IMR-90 (cell line): ENCODE data around the gene SFXN2. TPM values are rescaled to one million over a fixed set of nuclear protein-coding genes. Genes with fewer than 3 reads are reported as not detected.

Experiments
- ATAC-seq: fragments of 200-7000 bp; cut with Tn5 transposase; 2 replicates; pipeline ENCODE4 v1.9.1; 2020; ENCODE audit warnings: low read depth, mild to moderate bottlenecking, moderate library complexity
- BruUV-seq: library from RNA; stranded (reverse); fragments of 400-500 nt; replicated peaks from 2 replicates; lab custom pipeline; 2021; lab: Mats Ljungman, UMichigan
- CTCF ChIA-PET: fragments of 300-600 bp; formaldehyde crosslinking; extraction: SDS; loops from one replicate; lab custom pipeline; 2021; ENCODE audit warnings: antibody characterized with exemption; lab: Yijun Ruan, JAX
- POLR2A ChIA-PET: fragments of 300-600 bp; sonication (Branson Sonifier 250); formaldehyde crosslinking; loops from one replicate; lab custom pipeline; 2022; ENCODE audit warnings: antibody characterized with exemption; ENCODE audit not compliant: unreplicated experiment; lab: Charles Lee
- DNase-seq: peaks from one replicate; pipeline ENCODE4 v3.0.0; 2013
- H2AFZ ChIP-seq: replicated peaks from 2 replicates; pipeline ENCODE3; 2013; ENCODE audit warnings: low read length, mild to moderate bottlenecking; ENCODE audit not compliant: poor library complexity
- H2AK5ac ChIP-seq: 2 replicates; pipeline ENCODE4 v1.6.1; 2013; ENCODE audit warnings: low read depth, low read length, inconsistent platforms
- H2AK9ac ChIP-seq: replicated peaks from 2 replicates; pipeline ENCODE3; 2013; ENCODE audit warnings: mild to moderate bottlenecking, low read depth, low read length, moderate library complexity; ENCODE audit not compliant: poor library complexity
- H2BK120ac ChIP-seq: 2 replicates; pipeline ENCODE4 v1.6.1; 2013; ENCODE audit warnings: low read depth, low read length, inconsistent platforms
- H2BK15ac ChIP-seq: 3 replicates; pipeline ENCODE4 v1.6.1; 2013; ENCODE audit warnings: low read depth, low read length, inconsistent platforms
- H2BK20ac ChIP-seq: 2 replicates; pipeline ENCODE4 v1.6.1; 2013; ENCODE audit warnings: low read depth, mild to moderate bottlenecking, inconsistent platforms, low read length, moderate library complexity
- H2BK5ac ChIP-seq: 2 replicates; pipeline ENCODE4 v1.6.1; 2013; ENCODE audit warnings: mild to moderate bottlenecking, low read depth, low read length, inconsistent platforms; ENCODE audit not compliant: poor library complexity, severe bottlenecking
- H3K14ac ChIP-seq: replicated peaks from 2 replicates; pipeline ENCODE4 v1.6.1; 2013; ENCODE audit warnings: low read depth, low read length, inconsistent platforms
- H3K18ac ChIP-seq: 2 replicates; pipeline ENCODE4 v1.6.1; 2013; ENCODE audit warnings: low read depth, low read length, control low read depth
- H3K23ac ChIP-seq: 2 replicates; pipeline ENCODE4 v1.6.1; 2013; ENCODE audit warnings: low read depth, low read length, inconsistent platforms
- H3K27ac ChIP-seq: 2 replicates; pipeline ENCODE4 v1.5.1; 2013; ENCODE audit warnings: mild to moderate bottlenecking, control low read depth, low read length; ENCODE audit not compliant: insufficient read depth
- H3K27me3 ChIP-seq: 2 replicates; pipeline ENCODE4 v1.6.1; 2013; ENCODE audit warnings: low read length; ENCODE audit not compliant: control insufficient read depth, insufficient read depth
- H3K36me3 ChIP-seq: 2 replicates; pipeline ENCODE4 v1.6.1; 2013; ENCODE audit warnings: low read length, mixed read lengths; ENCODE audit not compliant: control insufficient read depth, insufficient read depth
- H3K4ac ChIP-seq: 2 replicates; pipeline ENCODE4 v1.6.1; 2013; ENCODE audit warnings: low read depth, low read length, inconsistent platforms
- H3K4me1 ChIP-seq: 2 replicates; pipeline ENCODE4 v1.6.1; 2013; ENCODE audit warnings: low read length, mixed read lengths; ENCODE audit not compliant: control insufficient read depth, insufficient read depth
- H3K4me2 ChIP-seq: 2 replicates; pipeline ENCODE4 v1.6.1; 2013; ENCODE audit warnings: low read depth, mild to moderate bottlenecking, control low read depth, low read length, moderate library complexity
- H3K4me3 ChIP-seq: 2 replicates; pipeline ENCODE4 v1.5.1; 2013; ENCODE audit warnings: low read depth, mild to moderate bottlenecking, control low read depth, low read length, moderate library complexity; ENCODE audit not compliant: insufficient read depth
- H3K56ac ChIP-seq: 2 replicates; pipeline ENCODE4 v1.6.1; 2013; ENCODE audit warnings: low read length, inconsistent platforms; ENCODE audit not compliant: insufficient read depth; ENCODE audit errors: extremely low read depth
- H3K79me1 ChIP-seq, 2 experiments: 2 replicates each; pipeline ENCODE4 v1.6.1; 2013; ENCODE audit warnings: low read length in 2 of 2, inconsistent platforms in 1 of 2, low read depth in 1 of 2
- H3K9ac ChIP-seq: 2 replicates; pipeline ENCODE4 v1.6.1; 2013; ENCODE audit warnings: low read depth, low read length, control low read depth
- H3K9me1 ChIP-seq: 2 replicates; pipeline ENCODE4 v1.6.1; 2013; ENCODE audit warnings: low read length, inconsistent platforms; ENCODE audit not compliant: insufficient read depth
- H3K9me3 ChIP-seq: 2 replicates; pipeline ENCODE4 v1.6.1; 2013; ENCODE audit warnings: low read length; ENCODE audit not compliant: control insufficient read depth, insufficient read depth
- H4K20me1 ChIP-seq: 2 replicates; pipeline ENCODE4 v1.6.1; 2013; ENCODE audit warnings: low read length, inconsistent platforms; ENCODE audit not compliant: insufficient read depth
- H4K5ac ChIP-seq: 2 replicates; pipeline ENCODE4 v1.6.1; 2013; ENCODE audit warnings: mild to moderate bottlenecking, low read depth, low read length, control low read depth
- H4K8ac ChIP-seq, 2 experiments: 2 replicates each; pipeline ENCODE4 v1.6.1; 2013; ENCODE audit warnings: low read depth in 2 of 2, low read length in 2 of 2, control low read depth in 1 of 2, inconsistent platforms in 1 of 2
- H4K91ac ChIP-seq: 2 replicates; pipeline ENCODE4 v1.6.1; 2013; ENCODE audit warnings: low read depth, low read length, inconsistent platforms; ENCODE audit not compliant: insufficient read depth
- CHD1 ChIP-seq: IDR thresholded peaks from 2 replicates; pipeline ENCODE4 v1.6.1; 2012; ENCODE audit warnings: low read depth, low read length, improper control_type of control experiment
- ELK1 ChIP-seq: fragments of 150-350 bp; IDR thresholded peaks from 2 replicates; pipeline ENCODE4 v1.6.1; 2016; ENCODE audit warnings: low read depth, mild to moderate bottlenecking, low read length, moderate library complexity, borderline replicate concordance
- RAD21 ChIP-seq: IDR thresholded peaks from 2 replicates; pipeline ENCODE4 v1.6.1; 2012; ENCODE audit warnings: low read length, improper control_type of control experiment
- RCOR1 ChIP-seq: IDR thresholded peaks from 2 replicates; pipeline ENCODE4 v1.6.1; 2012; ENCODE audit warnings: mild to moderate bottlenecking, low read length, improper control_type of control experiment; ENCODE audit not compliant: insufficient replicate concordance
- RFX5 ChIP-seq: IDR thresholded peaks from 2 replicates; pipeline ENCODE4 v1.8.0; 2012; ENCODE audit warnings: low read depth, mild to moderate bottlenecking, low read length, moderate library complexity
- USF2 ChIP-seq: fragments of 150-350 bp; IDR thresholded peaks from 2 replicates; pipeline ENCODE4 v1.6.1; 2017; ENCODE audit warnings: mild to moderate bottlenecking, antibody characterized with exemption, low read length, low read depth
- WGBS, 2 experiments: methylation state at CpG; one replicate each; pipeline versions ENCODE4 v1.1.5 to v1.1.7; 2013; ENCODE audit warnings: missing lambda C conversion rate in 2 of 2; ENCODE audit not compliant: insufficient read length in 1 of 2; ENCODE audit errors: extremely low coverage in 2 of 2; 5-methylcytosine and 5-hydroxymethylcytosine counted together
- dilution Hi-C: fragments of 300-500 bp; cut with HindIII; formaldehyde crosslinking; loops from one replicate; pipeline ENCODE4 v1.14.3; 2018; ENCODE audit warnings: low sequenced_read_pairs; ENCODE audit not compliant: unreplicated experiment
- in situ Hi-C: fragments of 300-500 bp; cut with MboI; formaldehyde crosslinking; loops from 3 replicates; pipeline ENCODE4 v1.14.3; 2019; ENCODE audit warnings: low sequenced_read_pairs, inconsistent platforms, mixed read lengths
- intact Hi-C: fragments of 100-400 bp; cut with micrococcal nuclease; formaldehyde crosslinking; loops from 2 replicates; pipeline ENCODE4 v1.10.0; 2022
- polyA plus RNA-seq, 3 experiments: library from polyadenylated mRNA; depleted of rRNA; stranded (reverse); fragments of >200 nt; gene quantifications; 2 replicates each; pipeline ENCODE4 v1.2.3, GENCODE V29; 2012; ENCODE audit warnings: low replicate concordance in 1 of 3
- total RNA-seq: library from RNA; depleted of rRNA; stranded (reverse); fragments of >200 nt; gene quantifications from 2 replicates; pipeline ENCODE4 v1.2.3, GENCODE V29; 2012

Gene SFXN2
- total and polyA plus RNA-seq, 2 of the 4 experiments (the other 2 are of a cell fraction) = 6.9 to 11.7 TPM

- no peaks in the 10 kb centered on the region for H3K9me3 ChIP-seq
- H2AK5ac ChIP-seq = no peak overlapping the region
- peaks cover 68% of the 10 kb centered on the region for H4K20me1 ChIP-seq
- H3K4me3 ChIP-seq = no peak overlapping the region
- H3K9ac ChIP-seq = no peak overlapping the region
- ATAC-seq = no peak
- H2AFZ ChIP-seq = no peak overlapping the region
- no peak overlapping the region for H3K4me2 ChIP-seq
- 93% methylated on average over 3 of the region's 7 CpGs; no CpG with 5 or more reads in 1 of the 2 experiments for WGBS, 2 experiments
- H3K27ac ChIP-seq = no peak overlapping the region
- no peak overlapping the region for H3K14ac ChIP-seq
- DNase-seq = no peak
- H2BK15ac ChIP-seq = no peak overlapping the region
- no TSS peak for BruUV-seq
- no peak overlapping the region for H3K4ac ChIP-seq
- no peak overlapping the region for H3K56ac ChIP-seq
- H2BK5ac ChIP-seq = no peak overlapping the region
- peaks cover 38 to 67% of the 10 kb centered on the region in 2 experiments for H3K79me1 ChIP-seq
- in situ Hi-C loops = no loop called here
- intact Hi-C loops = no loop called here
- no peak overlapping the region for H4K91ac ChIP-seq
- H3K27me3 ChIP-seq = no peaks in the 10 kb centered on the region
- peaks cover 14% of the 10 kb centered on the region; the same call in 1 of the 2 replicates for H3K9me1 ChIP-seq
- H4K5ac ChIP-seq = no peak overlapping the region
- dilution Hi-C loops = no loop called here
- ChIA-PET POLR2A (no interaction called here), CTCF (no interaction called here)
- peaks cover 12% of the 10 kb centered on the region; the same call in 1 of the 2 replicates for H3K4me1 ChIP-seq
- H4K8ac ChIP-seq = no peak overlapping the region
- H3K18ac ChIP-seq = no peak overlapping the region
- no peak for TF ChIP-seq RAD21
- TF ChIP-seq RCOR1 = no peak
- no peak for TF ChIP-seq USF2
- no peak for TF ChIP-seq RFX5
- no peak for TF ChIP-seq CHD1
- no peak for TF ChIP-seq ELK1
- no peak overlapping the region for H3K23ac ChIP-seq
- no peak overlapping the region for H2BK120ac ChIP-seq
- peak overlapping the region; percentile 47 for H2AK9ac ChIP-seq
- peaks cover 5% of the 10 kb centered on the region for H3K36me3 ChIP-seq
- no peak overlapping the region for H2BK20ac ChIP-seq
Measured at GRCh38 chr10:102763037-102763607, 48.7 kb downstream of the SFXN2 start.
